ENCODE data around the gene GLRX5. TPM values are rescaled to one million over a fixed set of nuclear protein-coding genes. Genes with fewer than 3 reads are reported as not detected.

GLRX5 gene
- total and polyA plus RNA-seq, 2 donors (not counting 1 experiment from before 2014, with no cell fraction given): 28.4 to 47.6 TPM

- H3K27ac ChIP-seq (ENCODE audit: insufficient read depth, low read length): no peak overlapping the region
- no peak overlapping the region for H3K9ac ChIP-seq (ENCODE audit: insufficient read depth, low read length)
- H4K20me1 ChIP-seq (ENCODE audit: control insufficient read depth, extremely low read depth, insufficient read depth, low read length): no peaks in the 10 kb centered on the region
- no peaks in the 10 kb centered on the region for H3K36me3 ChIP-seq (ENCODE audit: control insufficient read depth, insufficient read depth, low read length)
- TF ChIP-seq, protein P1, sequence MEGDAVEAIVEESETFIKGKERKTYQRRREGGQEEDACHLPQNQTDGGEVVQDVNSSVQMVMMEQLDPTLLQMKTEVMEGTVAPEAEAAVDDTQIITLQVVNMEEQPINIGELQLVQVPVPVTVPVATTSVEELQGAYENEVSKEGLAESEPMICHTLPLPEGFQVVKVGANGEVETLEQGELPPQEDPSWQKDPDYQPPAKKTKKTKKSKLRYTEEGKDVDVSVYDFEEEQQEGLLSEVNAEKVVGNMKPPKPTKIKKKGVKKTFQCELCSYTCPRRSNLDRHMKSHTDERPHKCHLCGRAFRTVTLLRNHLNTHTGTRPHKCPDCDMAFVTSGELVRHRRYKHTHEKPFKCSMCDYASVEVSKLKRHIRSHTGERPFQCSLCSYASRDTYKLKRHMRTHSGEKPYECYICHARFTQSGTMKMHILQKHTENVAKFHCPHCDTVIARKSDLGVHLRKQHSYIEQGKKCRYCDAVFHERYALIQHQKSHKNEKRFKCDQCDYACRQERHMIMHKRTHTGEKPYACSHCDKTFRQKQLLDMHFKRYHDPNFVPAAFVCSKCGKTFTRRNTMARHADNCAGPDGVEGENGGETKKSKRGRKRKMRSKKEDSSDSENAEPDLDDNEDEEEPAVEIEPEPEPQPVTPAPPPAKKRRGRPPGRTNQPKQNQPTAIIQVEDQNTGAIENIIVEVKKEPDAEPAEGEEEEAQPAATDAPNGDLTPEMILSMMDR (conservative IDR thresholded peaks at IDR 0.05 in 1 of 2, IDR thresholded peaks at IDR 0.05 in 1 of 2; ENCODE audit: low read depth in 1 of 2, low read length in 2 of 2): no peak
- no peak for TF ChIP-seq EZH2 (IDR thresholded peaks at IDR 0.05; ENCODE audit: low read length, missing control alignments)
- no peaks in the 10 kb centered on the region for H3K9me3 ChIP-seq (ENCODE audit: control insufficient read depth, insufficient read depth, low read depth, low read length)
- H3K4me3 ChIP-seq (replicated peaks in 1 of 4; ENCODE audit: control extremely low read depth in 1 of 4, insufficient read depth in 1 of 4, low read depth in 3 of 4, low read length in 4 of 4): peak overlapping the region in 3 of 4 experiments; percentile 47 to 73 (median 72)
- H3K4me1 ChIP-seq (ENCODE audit: control insufficient read depth, extremely low read depth, insufficient read depth, low read length): peaks cover 15% of the 10 kb centered on the region
- H3K4me2 ChIP-seq (ENCODE audit: extremely low read depth, insufficient read depth, low read length): peak overlapping the region; percentile 79
- H3K27me3 ChIP-seq (ENCODE audit: control insufficient read depth, insufficient read depth, low read length): no peaks in the 10 kb centered on the region
- peaks cover 16% of the 10 kb centered on the region for H3K79me2 ChIP-seq (ENCODE audit: control insufficient read depth, insufficient read depth, low read length)
- no peak for DNase-seq (ENCODE audit: low read depth in 2 of 2)
- H2AFZ ChIP-seq (ENCODE audit: low read length): no peak overlapping the region
Observed at GRCh38 chr14:95514131-95515079, 20.4 kb upstream of the GLRX5 start.

- no peaks in the 10 kb centered on the region for H4K20me1 ChIP-seq (ENCODE audit: control insufficient read depth, extremely low read depth, insufficient read depth, low read length)
- DNase-seq (ENCODE audit: low read depth in 2 of 2): no peak
- H3K27ac ChIP-seq (ENCODE audit: insufficient read depth, low read length): no peak overlapping the region
- H3K27me3 ChIP-seq (ENCODE audit: control insufficient read depth, insufficient read depth, low read length): no peaks in the 10 kb centered on the region
- H3K4me3 ChIP-seq (replicated peaks in 1 of 4; ENCODE audit: control extremely low read depth in 1 of 4, insufficient read depth in 1 of 4, low read depth in 3 of 4, low read length in 4 of 4): peak overlapping the region; percentile 47 to 73 (median 64)
- peaks cover 17% of the 10 kb centered on the region for H3K4me1 ChIP-seq (ENCODE audit: control insufficient read depth, extremely low read depth, insufficient read depth, low read length)
- no peaks in the 10 kb centered on the region for H3K9me3 ChIP-seq (ENCODE audit: control insufficient read depth, insufficient read depth, low read depth, low read length)
- no peak for TF ChIP-seq EZH2 (IDR thresholded peaks at IDR 0.05; ENCODE audit: low read length, missing control alignments)
- TF ChIP-seq, protein P1 (conservative IDR thresholded peaks at IDR 0.05 in 1 of 2, IDR thresholded peaks at IDR 0.05 in 1 of 2; ENCODE audit: low read depth in 1 of 2, low read length in 2 of 2): no peak
- no peak overlapping the region for H3K9ac ChIP-seq (ENCODE audit: insufficient read depth, low read length)
- H3K4me2 ChIP-seq (ENCODE audit: extremely low read depth, insufficient read depth, low read length): peak overlapping the region; percentile 79
- peaks cover 12% of the 10 kb centered on the region for H3K79me2 ChIP-seq (ENCODE audit: control insufficient read depth, insufficient read depth, low read length)
- no peak overlapping the region for H2AFZ ChIP-seq (ENCODE audit: low read length)
- H3K36me3 ChIP-seq (ENCODE audit: control insufficient read depth, insufficient read depth, low read length): no peaks in the 10 kb centered on the region
Observed at GRCh38 chr14:95515080-95515489, 19.8 kb upstream of the GLRX5 start.

Measured in fibroblast of lung (primary cell).